ENCODE measurements around the gene EEF1A2.

Gene EEF1A2

GRCh38 chr20:63456429-63457284 lies 42.2 kb downstream of the EEF1A2 start:
- no peak for DNase-seq (ENCODE audit: low read depth in 3 of 3, low spot score in 1 of 3)

DNA sequence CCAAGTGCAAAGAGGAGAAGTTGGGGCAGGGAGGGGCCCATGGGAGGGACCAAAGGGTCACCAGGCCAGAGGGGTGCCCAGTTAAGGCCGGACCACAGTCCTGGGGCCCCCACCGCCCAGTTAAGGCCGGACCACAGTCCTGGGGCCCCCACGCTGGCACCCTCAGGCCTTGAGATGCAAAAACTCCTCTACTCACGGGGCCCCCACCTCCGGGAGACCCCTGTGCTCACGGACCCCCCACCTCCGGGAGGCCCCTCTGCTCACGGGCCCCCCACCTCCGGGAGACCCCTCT lies 43.4 kb downstream of the EEF1A2 start:
- DNase-seq (ENCODE audit: low read depth in 3 of 3, low spot score in 1 of 3), result no peak

GRCh38 chr20:63454731-63455567 lies 43.9 kb downstream of the EEF1A2 start:
- DNase-seq (ENCODE audit: low read depth in 3 of 3, low spot score in 1 of 3), result no peak

GRCh38 chr20:63452821-63453523 lies 45.9 kb downstream of the EEF1A2 start:
- DNase-seq (ENCODE audit: low read depth in 3 of 3, low spot score in 1 of 3), result no peak

GRCh38 chr20:63452341-63452740 lies 46.5 kb downstream of the EEF1A2 start:
- no peak for DNase-seq (ENCODE audit: low read depth in 3 of 3, low spot score in 1 of 3)

DNA sequence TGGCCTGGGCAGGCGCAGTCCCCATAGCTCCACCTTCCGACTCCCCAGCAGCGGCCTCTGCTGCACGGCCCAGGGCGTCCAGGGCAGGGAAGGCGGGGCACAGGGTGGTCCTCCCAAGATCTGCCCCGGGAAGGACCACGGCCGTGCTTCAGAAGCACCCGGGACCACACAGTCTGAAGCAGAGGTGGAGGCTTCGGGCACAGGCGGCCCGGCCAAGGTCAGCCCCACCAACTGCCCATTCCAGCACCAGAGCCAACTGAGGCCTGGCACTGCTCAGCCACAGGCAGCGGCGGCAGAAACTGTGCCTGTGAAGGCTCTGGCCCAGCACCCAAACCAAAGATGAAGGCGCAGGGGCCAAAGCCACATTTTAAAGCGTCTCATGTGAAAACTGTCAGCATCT lies 47.1 kb downstream of the EEF1A2 start:
- DNase-seq (ENCODE audit: low read depth in 3 of 3, low spot score in 1 of 3), result no peak

DNA sequence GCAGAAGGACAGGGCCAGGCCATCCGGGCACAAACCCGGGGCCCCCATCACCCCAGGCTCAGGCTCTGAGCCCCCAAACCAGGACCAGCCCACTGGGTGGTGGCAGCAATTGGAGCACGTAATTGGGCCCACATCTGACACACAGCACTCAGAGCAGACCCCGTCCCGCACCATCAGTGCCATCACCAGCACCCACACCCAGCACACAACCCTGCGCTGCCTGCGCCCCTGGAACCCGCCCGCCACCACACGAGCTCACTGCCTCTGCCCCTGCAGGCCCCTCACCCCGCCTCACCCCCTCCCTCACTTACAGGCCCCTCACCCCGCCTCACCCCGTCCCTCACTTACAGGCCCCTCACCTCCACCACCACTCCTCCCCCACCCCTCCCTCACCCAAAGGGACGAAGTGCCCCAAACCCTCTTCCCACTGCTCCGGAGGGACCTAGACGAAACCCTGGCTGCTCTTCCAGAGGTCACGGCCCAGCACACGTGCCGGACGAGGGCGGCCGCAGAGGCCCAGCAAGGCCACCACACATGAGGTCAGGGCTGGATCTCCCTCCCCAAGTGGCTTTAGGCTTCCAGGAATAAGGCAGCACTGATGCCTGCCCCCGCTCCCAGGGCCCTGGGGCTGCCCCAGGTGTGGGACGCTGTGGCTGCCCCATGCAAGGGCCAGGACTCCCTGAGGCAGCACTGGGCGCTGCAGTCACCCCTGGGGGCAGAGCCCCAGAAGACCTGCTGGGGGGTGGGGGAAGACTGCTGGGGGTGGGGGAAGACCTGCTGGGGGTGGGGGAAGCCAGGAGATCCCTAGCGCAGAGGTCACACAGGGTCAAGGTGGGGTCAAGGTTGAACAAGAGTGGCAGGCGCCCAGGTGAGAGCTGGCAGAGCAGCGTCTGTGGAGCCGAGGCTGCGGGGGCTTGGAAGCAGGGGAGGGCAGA lies 48.8 kb downstream of the EEF1A2 start:
- DNase-seq (ENCODE audit: low read depth in 3 of 3, low spot score in 1 of 3), result no peak

- DNase-seq (ENCODE audit: low read depth in 3 of 3, low spot score in 1 of 3), result no peak
Observed at GRCh38 chr20:63449025-63449424, 49.9 kb downstream of the EEF1A2 start.

- DNase-seq (ENCODE audit: low read depth in 3 of 3, low spot score in 1 of 3), result no peak
Observed at GRCh38 chr20:63448031-63448430, 50.9 kb downstream of the EEF1A2 start.

- no peak for DNase-seq (ENCODE audit: low read depth in 3 of 3, low spot score in 1 of 3)
Observed at GRCh38 chr20:63447320-63447719, 51.6 kb downstream of the EEF1A2 start.

DNA sequence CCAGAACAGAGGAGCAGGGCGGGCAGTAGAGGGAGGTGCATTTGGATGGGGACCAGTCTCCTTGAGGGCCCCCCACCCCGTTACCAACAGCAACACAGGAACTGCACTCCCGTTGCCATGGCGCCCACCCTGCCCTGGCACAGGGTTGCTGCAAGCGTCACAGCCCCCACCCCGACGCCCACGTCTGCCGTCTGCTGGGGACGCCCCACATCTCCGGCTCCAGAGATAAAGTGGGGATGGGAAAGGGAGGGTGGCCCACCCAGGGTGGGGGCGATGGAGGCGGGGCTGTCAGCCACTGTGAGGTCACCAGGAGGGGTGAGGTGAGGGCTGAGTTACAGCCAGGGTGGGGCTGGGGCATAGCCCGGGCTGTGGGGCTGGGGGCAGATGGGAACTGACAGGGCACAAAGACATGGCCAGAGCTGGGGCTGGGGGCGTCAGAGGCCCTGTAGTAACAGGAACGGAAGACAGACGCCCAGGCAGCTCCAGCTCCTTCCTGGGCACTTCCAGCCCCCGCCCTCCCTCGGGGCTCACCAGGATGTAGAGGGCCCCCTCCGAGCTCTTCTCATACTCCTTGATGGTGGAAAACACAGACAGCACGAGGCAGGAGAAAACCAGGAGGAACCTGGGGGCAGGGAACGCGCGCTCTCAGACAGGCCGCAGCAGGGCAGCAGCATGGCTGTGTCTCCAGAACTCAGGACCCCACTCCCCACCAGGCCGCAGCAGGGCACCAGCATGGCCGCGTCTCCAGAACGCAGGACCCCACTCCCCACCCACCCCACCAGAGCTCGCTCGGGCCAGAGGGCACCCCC lies 52.5 kb downstream of the EEF1A2 start:
- no peak for DNase-seq (ENCODE audit: low read depth in 3 of 3, low spot score in 1 of 3)

GRCh38 chr20:63445075-63445734 lies 53.7 kb downstream of the EEF1A2 start:
- no peak for DNase-seq (ENCODE audit: low read depth in 3 of 3, low spot score in 1 of 3)

DNA sequence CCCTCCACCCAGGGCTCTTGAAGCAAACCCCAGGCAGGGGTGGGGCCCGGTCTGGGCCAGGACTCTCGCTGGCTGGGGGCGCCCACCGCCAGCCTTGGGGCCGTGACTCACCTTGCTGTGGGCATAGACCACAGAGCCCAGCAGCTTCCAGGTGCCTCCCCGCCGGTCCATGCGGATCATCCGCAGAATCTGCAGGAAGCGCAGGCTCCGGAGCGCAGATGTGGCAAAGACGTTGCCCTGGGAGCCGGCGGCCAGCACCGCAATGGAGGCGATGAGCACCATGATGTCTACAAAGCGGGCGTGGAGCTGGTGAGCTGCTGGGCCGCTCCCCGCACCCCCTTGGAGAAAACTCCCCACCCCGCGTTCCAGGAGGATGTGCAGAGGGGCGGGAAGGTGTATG lies 54.3 kb downstream of the EEF1A2 start:
- DNase-seq (ENCODE audit: low read depth in 3 of 3, low spot score in 1 of 3), result no peak

DNA sequence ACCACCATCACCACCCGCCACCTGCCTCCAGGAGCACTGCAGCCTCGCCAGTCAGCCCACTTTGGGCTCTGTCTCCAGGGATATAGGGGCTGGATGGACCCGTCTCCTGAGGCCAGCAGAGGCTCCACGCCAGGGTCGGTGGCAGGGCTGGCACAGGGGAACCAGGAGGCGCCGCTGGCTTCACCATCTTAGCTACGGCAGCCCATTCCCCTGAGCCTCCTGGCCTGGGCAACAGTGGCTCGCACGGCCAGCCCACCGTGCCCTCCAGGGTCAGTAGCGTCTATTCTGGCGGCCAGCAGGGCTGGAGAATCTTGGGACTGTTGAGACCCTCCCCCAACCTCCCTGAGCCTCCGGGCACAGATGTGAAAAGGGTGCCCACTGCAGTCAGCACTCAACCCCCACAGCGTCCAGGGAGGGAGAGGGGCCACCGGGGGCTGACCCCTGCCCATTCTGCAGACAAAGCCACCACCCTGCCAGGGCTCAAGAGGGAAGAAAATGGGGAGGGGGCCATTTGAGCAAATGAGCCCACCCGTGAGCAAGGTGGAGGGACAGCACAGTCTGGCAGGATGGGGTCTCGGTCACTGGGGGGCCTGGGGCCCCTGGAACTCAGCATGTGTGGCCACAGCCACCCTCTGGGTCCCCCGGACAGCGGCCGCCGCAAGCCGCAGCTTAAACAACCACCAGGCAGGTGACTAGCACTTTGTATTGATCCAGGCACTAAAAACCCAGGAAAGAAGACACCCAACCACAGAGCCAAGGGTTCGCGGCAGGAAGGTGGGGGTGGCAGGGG lies 55.1 kb downstream of the EEF1A2 start:
- no peak for DNase-seq (ENCODE audit: low read depth in 3 of 3, low spot score in 1 of 3)

DNA sequence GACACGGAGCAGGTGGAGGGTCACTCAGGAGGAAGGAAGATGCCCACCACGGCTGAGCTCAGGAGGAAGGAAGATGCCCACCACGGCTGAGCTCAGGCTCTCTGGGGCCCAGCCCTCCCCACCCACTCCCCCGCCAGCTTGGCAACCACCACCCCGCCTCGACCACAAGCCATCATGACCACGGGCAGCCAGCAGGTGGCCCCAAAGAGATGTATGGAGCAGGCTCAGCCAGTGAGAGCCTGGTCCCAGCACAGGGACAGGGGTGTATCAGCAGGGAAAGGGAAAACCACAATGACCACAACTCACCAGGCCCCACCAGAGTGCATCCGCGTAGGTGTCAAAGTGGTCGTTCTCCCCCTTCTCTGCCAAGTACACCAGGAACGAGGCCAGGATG lies 56.8 kb downstream of the EEF1A2 start:
- DNase-seq (ENCODE audit: low read depth in 3 of 3, low spot score in 1 of 3), result peak in 1 of 3 donors; percentile 51

GRCh38 chr20:63441136-63442099 lies 57.5 kb downstream of the EEF1A2 start:
- no peak for DNase-seq (ENCODE audit: low read depth in 3 of 3, low spot score in 1 of 3)

GRCh38 chr20:63440366-63440955 lies 58.4 kb downstream of the EEF1A2 start:
- no peak for DNase-seq (ENCODE audit: low read depth in 3 of 3, low spot score in 1 of 3)

Measured in stimulated activated CD4-positive, alpha-beta T cell treated with anti-CD3 and anti-CD28 coated beads, TNF-alpha, amount 100 ng/mL, for 1 hour (primary cell).